ENCODE measurements around the gene MIOX. TPM values are rescaled to one million over a fixed set of nuclear protein-coding genes. Genes with fewer than 3 reads are reported as not detected.
A peak's percentile ranks its signal among the peaks of the same experiment; 100 is the strongest.

The MIOX gene
- total RNA-seq, 1 experiment from 2014 or later: 1.4 TPM

- H3K4me3 Mint-ChIP-seq: peak overlapping the region; percentile 92 to 96; a peak in 3 of 5 replicates
- no peak overlapping the region for H2BK120ac ChIP-seq (ENCODE audit: low read depth, low read length, poor library complexity, severe bottlenecking)
These were observed 19.3 kb downstream of the MIOX start for GRCh38 chr22:50505776-50506610.

More at GRCh38 chr22:50505776-50506610, 19.3 kb downstream of the MIOX start:
- H4K91ac ChIP-seq (ENCODE audit: insufficient read length, low read depth, low read length): no peak overlapping the region
- no peak overlapping the region for H3K27ac ChIP-seq (ENCODE audit: insufficient read length, low read depth, low read length)
- H3K4me1 ChIP-seq (ENCODE audit: insufficient read depth, low read length): no peaks in the 10 kb centered on the region
- H3K79me2 ChIP-seq (ENCODE audit: insufficient read depth, low read length): peaks cover 9% of the 10 kb centered on the region; the same call in 1 of the 2 replicates
- no peak overlapping the region for H3K18ac ChIP-seq (ENCODE audit: insufficient read length, low read depth, low read length)
- H3K56ac ChIP-seq (ENCODE audit: insufficient read length, low read depth, low read length): no peak overlapping the region
- Mint-ChIP-seq H3K4me1 (peaks cover 10 to 14% of the 10 kb centered on the region in 2 experiments), H3K9me3 (no peaks in the 10 kb centered on the region), H3K27me3 (ENCODE audit: low read depth) (no peaks in the 10 kb centered on the region), H3K36me3 (ENCODE audit: insufficient read depth in 1 of 3, low read depth in 3 of 3) (peaks cover 0 to 3% (median 0%) of the 10 kb centered on the region in 3 experiments; a peak in 2 of 7 replicates), H3K27ac (no peak overlapping the region)
- no peak overlapping the region for H2AK5ac ChIP-seq (ENCODE audit: insufficient read length, low read length)
- H4K8ac ChIP-seq (replicated peaks; ENCODE audit: insufficient read length, low read depth, low read length): no peak overlapping the region
- no peak overlapping the region for H2AFZ ChIP-seq (ENCODE audit: low read length)
- no peak for TF ChIP-seq CTCF (conservative IDR thresholded peaks at IDR 0.05)
- H4K20me1 ChIP-seq (ENCODE audit: control insufficient read depth, insufficient read depth, insufficient read length): no peaks in the 10 kb centered on the region
- no peak overlapping the region for H2BK15ac ChIP-seq (ENCODE audit: low read depth, low read length)
- H3K79me1 ChIP-seq (ENCODE audit: insufficient read depth, low read depth, low read length, poor library complexity, severe bottlenecking): peaks cover 7% of the 10 kb centered on the region
- no peaks in the 10 kb centered on the region for H3K9me3 ChIP-seq (ENCODE audit: control insufficient read depth, low read depth, low read length)
- no peak overlapping the region for H3T11ph ChIP-seq (ENCODE audit: low read length)
- no peak overlapping the region for H3K4ac ChIP-seq (ENCODE audit: low read depth, low read length)
- no peak overlapping the region for H4K5ac ChIP-seq (ENCODE audit: insufficient read length, low read depth, low read length)
- no CpG with 5 or more reads among the region's 41 CpGs for WGBS (ENCODE audit: extremely low coverage, insufficient read length, low lambda C conversion rate)
- peak; percentile 30 for DNase-seq
- H3K27me3 ChIP-seq (ENCODE audit: insufficient read depth, low read length): no peaks in the 10 kb centered on the region
- H3K23ac ChIP-seq (ENCODE audit: insufficient read length, low read depth, low read length): no peak overlapping the region
- H2BK5ac ChIP-seq (ENCODE audit: insufficient read length, low read length): no peak overlapping the region
- no peak overlapping the region for H2BK20ac ChIP-seq (ENCODE audit: low read depth, low read length, poor library complexity, severe bottlenecking)
- no peak overlapping the region for H2BK12ac ChIP-seq (ENCODE audit: insufficient read length, low read depth, low read length)
- no peak overlapping the region for H3K4me2 ChIP-seq (ENCODE audit: insufficient read depth, insufficient read length, low read length)
- H3K23me2 ChIP-seq (ENCODE audit: insufficient read length, low read depth, low read length, poor library complexity, severe bottlenecking): peaks cover 12% of the 10 kb centered on the region
- H3K9ac ChIP-seq (ENCODE audit: extremely low read depth, insufficient read length, low read length): no peak overlapping the region
- H3K14ac ChIP-seq (ENCODE audit: insufficient read depth, low read length): no peak overlapping the region

All from H9 (cell line).